ENCODE data around the gene CARD10. TPM values are rescaled to one million over a fixed set of nuclear protein-coding genes. Genes with fewer than 3 reads are reported as not detected.

The CARD10 gene
- polyA plus RNA-seq, 3 donors: 0.03 TPM; not detected in 2

- Histone ChIP-seq H3K27ac (ENCODE audit: low read depth in 1 of 2, low read length in 2 of 2) (no peak overlapping the region), H2AFZ (ENCODE audit: insufficient read depth, low read depth, low read length, poor library complexity, severe bottlenecking) (no peak overlapping the region), H3K4me3 (replicated peaks in 1 of 3; ENCODE audit: low read depth in 2 of 3, low read length in 3 of 3) (no peak overlapping the region), H4K20me1 (ENCODE audit: insufficient read depth, low read length) (no peaks in the 10 kb centered on the region), H3K9ac (ENCODE audit: insufficient read depth, low read length, poor library complexity, severe bottlenecking) (no peak overlapping the region), H3K4me1 (ENCODE audit: control insufficient read depth in 1 of 2, insufficient read depth in 2 of 2, low read length in 2 of 2) (peaks cover 9 to 10% of the 10 kb centered on the region in 2 donors), H3K79me2 (ENCODE audit: insufficient read depth, low read length) (no peaks in the 10 kb centered on the region), H3K9me3 (replicated peaks in 1 of 2; ENCODE audit: control insufficient read depth in 1 of 2, insufficient read depth in 1 of 2, low read length in 2 of 2) (no peaks in the 10 kb centered on the region), H3K27me3 (ENCODE audit: control insufficient read depth in 2 of 2, insufficient read depth in 2 of 2, low read length in 2 of 2) (peaks cover 0 to 4% of the 10 kb centered on the region in 2 donors), H3K36me3 (replicated peaks in 1 of 2; ENCODE audit: control insufficient read depth in 1 of 2, insufficient read depth in 2 of 2, low read length in 2 of 2) (no peaks in the 10 kb centered on the region), H3K4me2 (replicated peaks; ENCODE audit: extremely low read depth, low read length, poor library complexity, severe bottlenecking) (no peak overlapping the region)
- WGBS (ENCODE audit: insufficient coverage): 96% methylated on average over 7 of the region's 12 CpGs
- H3K4me1 Mint-ChIP-seq: peaks cover 17% of the 10 kb centered on the region
- H3K27ac Mint-ChIP-seq: no peak overlapping the region
- no peak for TF ChIP-seq CTCF (IDR thresholded peaks at IDR 0.05)
- H3K36me3 Mint-ChIP-seq: no peaks in the 10 kb centered on the region
- peaks cover 0 to 3% (median 0%) of the 10 kb centered on the region in 7 donors for H3K9me3 Mint-ChIP-seq
- H3K27me3 Mint-ChIP-seq (ENCODE audit: low read depth in 3 of 3): peaks cover 16 to 22% (median 17%) of the 10 kb centered on the region in 3 donors
- no peak overlapping the region for H3K4me3 Mint-ChIP-seq
- intact Hi-C loops (cut with micrococcal nuclease): no loop called here
- DNase-seq: no peak
Observed at GRCh38 chr22:37497062-37497599, 22.1 kb downstream of the CARD10 start.

- Mint-ChIP-seq H3K36me3 (no peaks in the 10 kb centered on the region), H3K27me3 (ENCODE audit: low read depth in 3 of 3) (peaks cover 15 to 18% (median 17%) of the 10 kb centered on the region in 3 donors), H3K27ac (no peak overlapping the region), H3K4me1 (peaks cover 16% of the 10 kb centered on the region), H3K4me3 (no peak overlapping the region), H3K9me3 (peaks cover 0 to 3% (median 0%) of the 10 kb centered on the region in 7 donors)
- H2AFZ ChIP-seq (ENCODE audit: insufficient read depth, low read depth, low read length, poor library complexity, severe bottlenecking): no peak overlapping the region
- 93% methylated on average over 10 of the region's 11 CpGs for WGBS (ENCODE audit: insufficient coverage)
- no peaks in the 10 kb centered on the region for H3K36me3 ChIP-seq (replicated peaks in 1 of 2; ENCODE audit: control insufficient read depth in 1 of 2, insufficient read depth in 2 of 2, low read length in 2 of 2)
- no peak overlapping the region for H3K4me3 ChIP-seq (replicated peaks in 1 of 3; ENCODE audit: low read depth in 2 of 3, low read length in 3 of 3)
- no peak for TF ChIP-seq CTCF (IDR thresholded peaks at IDR 0.05)
- no peaks in the 10 kb centered on the region for H3K79me2 ChIP-seq (ENCODE audit: insufficient read depth, low read length)
- no peak overlapping the region for H3K4me2 ChIP-seq (replicated peaks; ENCODE audit: extremely low read depth, low read length, poor library complexity, severe bottlenecking)
- peaks cover 9 to 10% of the 10 kb centered on the region in 2 donors for H3K4me1 ChIP-seq (ENCODE audit: control insufficient read depth in 1 of 2, insufficient read depth in 2 of 2, low read length in 2 of 2)
- no peak for DNase-seq
- H3K9me3 ChIP-seq (replicated peaks in 1 of 2; ENCODE audit: control insufficient read depth in 1 of 2, insufficient read depth in 1 of 2, low read length in 2 of 2): no peaks in the 10 kb centered on the region
- H3K27me3 ChIP-seq (ENCODE audit: control insufficient read depth in 2 of 2, insufficient read depth in 2 of 2, low read length in 2 of 2): peaks cover 0 to 4% of the 10 kb centered on the region in 2 donors
- no peaks in the 10 kb centered on the region for H4K20me1 ChIP-seq (ENCODE audit: insufficient read depth, low read length)
- no peak overlapping the region for H3K27ac ChIP-seq (ENCODE audit: low read depth in 1 of 2, low read length in 2 of 2)
- intact Hi-C loops (cut with micrococcal nuclease): no loop called here
- H3K9ac ChIP-seq (ENCODE audit: insufficient read depth, low read length, poor library complexity, severe bottlenecking): no peak overlapping the region
Observed at GRCh38 chr22:37496651-37497050, 22.6 kb downstream of the CARD10 start.
